ENCODE data around the gene KLHL41. TPM values are rescaled to one million over a fixed set of nuclear protein-coding genes. Genes with fewer than 3 reads are reported as not detected.

Gene KLHL41
- total RNA-seq, 4 donors from 2014 or later: 0.90 to 2.3 (median 1.7) TPM

DNA sequence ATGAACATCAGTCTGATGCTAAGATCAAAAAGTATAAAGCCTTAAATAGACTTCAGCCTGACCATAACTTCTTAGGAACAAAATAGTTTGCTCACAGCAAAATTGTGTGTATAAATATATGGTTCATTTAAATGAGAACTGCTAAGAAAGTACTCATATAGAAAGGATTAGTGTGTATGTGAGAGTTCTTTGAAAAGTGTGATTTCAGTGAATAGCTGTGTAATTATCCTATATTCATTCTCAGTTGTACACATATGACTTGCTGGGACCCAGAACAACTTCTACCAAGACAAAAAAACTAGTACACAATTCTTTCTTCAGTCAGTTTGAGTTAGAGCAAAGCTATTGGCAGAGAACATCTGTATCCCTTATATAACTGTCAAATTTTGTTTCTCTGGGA, 23.0 kb upstream of the KLHL41 start:
- Histone ChIP-seq H3K27me3 (no peaks in the 10 kb centered on the region), H3K4me1 (peaks cover 0 to 2% (median 0%) of the 10 kb centered on the region in 4 donors), H3K9me3 (no peaks in the 10 kb centered on the region), H3K4me3 (no peak overlapping the region), H3K36me3 (peaks cover 0 to 67% (median 0%) of the 10 kb centered on the region in 3 donors), H3K27ac (no peak overlapping the region)
- TF ChIP-seq EP300 (IDR thresholded peaks at IDR 0.05): no peak
- no peak for TF ChIP-seq POLR2A (IDR thresholded peaks at IDR 0.05)
- TF ChIP-seq, protein P1, sequence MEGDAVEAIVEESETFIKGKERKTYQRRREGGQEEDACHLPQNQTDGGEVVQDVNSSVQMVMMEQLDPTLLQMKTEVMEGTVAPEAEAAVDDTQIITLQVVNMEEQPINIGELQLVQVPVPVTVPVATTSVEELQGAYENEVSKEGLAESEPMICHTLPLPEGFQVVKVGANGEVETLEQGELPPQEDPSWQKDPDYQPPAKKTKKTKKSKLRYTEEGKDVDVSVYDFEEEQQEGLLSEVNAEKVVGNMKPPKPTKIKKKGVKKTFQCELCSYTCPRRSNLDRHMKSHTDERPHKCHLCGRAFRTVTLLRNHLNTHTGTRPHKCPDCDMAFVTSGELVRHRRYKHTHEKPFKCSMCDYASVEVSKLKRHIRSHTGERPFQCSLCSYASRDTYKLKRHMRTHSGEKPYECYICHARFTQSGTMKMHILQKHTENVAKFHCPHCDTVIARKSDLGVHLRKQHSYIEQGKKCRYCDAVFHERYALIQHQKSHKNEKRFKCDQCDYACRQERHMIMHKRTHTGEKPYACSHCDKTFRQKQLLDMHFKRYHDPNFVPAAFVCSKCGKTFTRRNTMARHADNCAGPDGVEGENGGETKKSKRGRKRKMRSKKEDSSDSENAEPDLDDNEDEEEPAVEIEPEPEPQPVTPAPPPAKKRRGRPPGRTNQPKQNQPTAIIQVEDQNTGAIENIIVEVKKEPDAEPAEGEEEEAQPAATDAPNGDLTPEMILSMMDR (IDR thresholded peaks at IDR 0.05): no peak
- DNase-seq (ENCODE audit: low spot score in 2 of 2): no peak

DNA sequence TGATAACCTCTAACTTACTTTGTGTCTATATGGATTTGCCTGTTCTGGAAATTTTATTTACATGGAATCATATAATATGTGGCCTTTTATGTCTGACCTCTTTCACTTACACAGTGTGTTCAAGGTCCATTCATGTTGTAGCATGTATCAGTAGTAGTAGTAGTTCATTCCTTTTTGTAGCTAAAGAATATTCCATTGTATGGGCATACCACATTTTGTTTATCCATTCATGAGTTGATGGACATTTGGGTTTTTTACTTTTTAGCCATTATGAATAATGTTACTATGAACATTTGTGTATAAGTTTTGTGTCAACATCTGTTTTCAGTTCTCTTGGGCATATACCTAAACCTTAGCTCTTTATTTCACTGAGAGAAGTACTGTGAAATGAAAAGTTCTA, 18.7 kb upstream of the KLHL41 start:
- Histone ChIP-seq H3K36me3 (peaks cover 0 to 59% (median 0%) of the 10 kb centered on the region in 3 donors), H3K4me1 (no peaks in the 10 kb centered on the region), H3K4me3 (no peak overlapping the region), H3K9me3 (no peaks in the 10 kb centered on the region), H3K27ac (no peak overlapping the region), H3K27me3 (no peaks in the 10 kb centered on the region)
- TF ChIP-seq POLR2A (IDR thresholded peaks at IDR 0.05) (no peak), EP300 (IDR thresholded peaks at IDR 0.05) (no peak)
- TF ChIP-seq, protein P1 (IDR thresholded peaks at IDR 0.05): no peak
- no peak for DNase-seq (ENCODE audit: low spot score in 2 of 2)

DNA sequence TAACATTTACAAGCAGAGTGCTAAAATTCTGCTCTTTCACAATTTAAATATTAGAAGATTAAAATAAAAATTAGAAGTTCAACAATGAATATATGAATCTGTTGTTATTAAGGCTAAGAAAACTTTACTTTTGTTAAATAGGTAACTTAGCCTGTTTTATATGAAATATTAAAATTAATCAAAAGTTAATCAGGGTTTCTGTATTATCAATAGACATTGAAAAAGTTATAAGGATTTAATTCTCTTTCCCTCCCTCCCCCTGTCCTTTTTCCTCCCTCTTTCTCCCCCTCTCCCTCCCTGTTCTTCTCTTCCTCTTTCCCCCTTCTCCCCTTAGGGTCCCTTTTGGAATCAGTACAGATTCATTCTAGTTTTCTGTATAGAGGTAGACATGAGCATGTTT, 18.1 kb upstream of the KLHL41 start:
- H3K27me3 ChIP-seq: no peaks in the 10 kb centered on the region
- peaks cover 0 to 62% (median 0%) of the 10 kb centered on the region in 3 donors for H3K36me3 ChIP-seq
- H3K4me3 ChIP-seq: no peak overlapping the region
- H3K27ac ChIP-seq: no peak overlapping the region
- H3K4me1 ChIP-seq: no peaks in the 10 kb centered on the region
- no peak for TF ChIP-seq POLR2A (IDR thresholded peaks at IDR 0.05)
- TF ChIP-seq EP300 (IDR thresholded peaks at IDR 0.05): no peak
- TF ChIP-seq, protein P1 (IDR thresholded peaks at IDR 0.05): no peak
- no peak for DNase-seq (ENCODE audit: low spot score in 2 of 2)
- no peaks in the 10 kb centered on the region for H3K9me3 ChIP-seq

DNA sequence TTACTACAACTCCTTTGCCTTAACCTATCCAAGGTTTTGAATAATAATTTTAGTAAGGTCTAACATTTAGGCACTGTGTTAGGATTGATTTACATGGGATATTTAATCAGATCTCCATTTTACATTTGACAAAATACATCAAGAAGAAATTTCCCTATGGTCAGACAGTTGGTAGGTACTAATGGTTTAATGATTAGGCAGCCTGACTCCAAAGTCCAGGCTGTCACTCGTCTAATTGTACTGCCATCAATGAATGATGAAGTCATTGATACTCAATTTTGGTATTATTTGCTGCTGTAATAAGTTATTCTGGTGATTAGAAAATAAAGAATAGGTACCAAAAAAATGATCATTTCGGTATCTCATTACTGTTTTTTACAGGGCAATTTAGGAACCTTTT, 16.1 kb upstream of the KLHL41 start:
- H3K36me3 ChIP-seq: peaks cover 0 to 70% (median 0%) of the 10 kb centered on the region in 3 donors

DNA sequence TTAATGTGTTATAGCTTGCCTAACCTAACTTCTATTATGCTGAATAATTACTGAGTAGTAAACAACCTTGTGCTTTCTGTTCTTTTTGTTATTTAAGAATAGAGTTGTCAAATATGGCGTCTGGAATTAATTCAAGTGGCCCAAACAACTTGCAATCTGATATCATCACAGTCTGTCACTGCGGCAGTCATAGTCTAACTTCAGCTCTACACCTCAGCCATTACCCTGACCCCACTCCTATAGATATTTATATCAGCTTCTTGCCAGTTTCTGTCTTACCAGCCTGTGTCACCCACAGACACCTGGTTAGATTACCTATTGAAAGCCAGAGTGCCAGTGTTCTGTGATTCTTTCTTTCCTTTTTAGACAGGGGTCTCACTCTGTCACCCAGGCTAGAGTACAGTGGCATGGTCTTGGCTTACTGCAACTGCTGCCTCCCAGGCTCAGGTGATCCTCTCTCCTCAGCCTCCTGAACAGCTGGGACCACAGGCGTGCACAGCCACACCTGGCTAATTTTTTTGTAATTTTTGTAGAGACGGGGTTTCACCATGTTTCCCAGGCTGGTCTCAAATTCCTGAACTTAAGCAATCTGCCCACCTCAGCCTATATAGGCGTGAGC, 14.1 kb upstream of the KLHL41 start:
- no peak overlapping the region for H3K27ac ChIP-seq
- TF ChIP-seq, protein P1 (IDR thresholded peaks at IDR 0.05): no peak
- TF ChIP-seq EP300 (IDR thresholded peaks at IDR 0.05) (no peak), POLR2A (IDR thresholded peaks at IDR 0.05) (no peak)
- WGBS, 2 donors: 92 to 97% methylated on average over 5 of the region's 5 CpGs
- H3K36me3 ChIP-seq: peaks cover 0 to 72% (median 0%) of the 10 kb centered on the region in 3 donors
- H3K9me3 ChIP-seq: no peaks in the 10 kb centered on the region
- H3K4me3 ChIP-seq: no peak overlapping the region
- H3K4me1 ChIP-seq: no peaks in the 10 kb centered on the region
- H3K27me3 ChIP-seq: no peaks in the 10 kb centered on the region
- DNase-seq (ENCODE audit: low spot score in 2 of 2): no peak

More for the DNA sequence above, 16.1 kb upstream of the KLHL41 start:
- TF ChIP-seq POLR2A (IDR thresholded peaks at IDR 0.05): no peak
- TF ChIP-seq, protein P1 (IDR thresholded peaks at IDR 0.05): no peak
- no peak for TF ChIP-seq EP300 (IDR thresholded peaks at IDR 0.05)
- no peaks in the 10 kb centered on the region for H3K27me3 ChIP-seq
- no peak overlapping the region for H3K4me3 ChIP-seq
- DNase-seq (ENCODE audit: low spot score in 2 of 2): no peak
- no peaks in the 10 kb centered on the region for H3K9me3 ChIP-seq
- no peak overlapping the region for H3K27ac ChIP-seq
- no peaks in the 10 kb centered on the region for H3K4me1 ChIP-seq
- WGBS, 2 donors: 85 to 88% methylated on average over 2 of the region's 2 CpGs
